ENCODE results near the gene TCAF1.
A peak's percentile ranks its signal among the peaks of the same experiment; 100 is the strongest.

The TCAF1 gene

DNA sequence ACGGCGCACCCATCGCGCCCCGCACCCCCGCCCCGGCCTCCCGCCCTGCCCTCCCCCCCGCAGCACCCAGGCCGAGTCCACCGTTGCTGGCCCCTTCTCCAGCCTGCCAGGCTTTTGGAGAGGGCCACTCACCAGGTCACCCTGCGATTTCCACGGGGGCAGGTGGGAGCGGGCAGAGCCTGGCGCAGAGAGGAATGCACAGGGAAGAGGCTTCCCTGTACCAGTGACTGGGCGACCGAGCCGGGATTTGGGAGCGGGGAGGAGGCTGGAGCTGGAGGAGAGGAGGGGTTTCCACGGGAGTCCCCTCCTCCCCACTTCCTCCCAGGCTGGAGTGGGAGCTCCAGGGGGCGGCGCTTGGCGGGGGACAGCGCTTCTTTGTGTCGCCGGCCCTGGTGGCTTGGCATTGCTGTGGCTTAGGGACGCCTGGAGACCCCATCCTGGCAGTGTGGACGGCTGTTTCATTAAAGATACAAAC is 19.3 kb downstream of the TCAF1 start:
- Histone ChIP-seq H3K36me3 (replicated peaks in 1 of 2; ENCODE audit: control insufficient read depth in 2 of 2, insufficient read depth in 2 of 2, low read length in 2 of 2) (peaks cover 2 to 19% of the 10 kb centered on the region in 2 donors), H4K8ac (ENCODE audit: low read depth, low read length) (no peak overlapping the region), H2BK120ac (ENCODE audit: low read depth, low read length) (peak overlapping the region; percentile 17), H3K27me3 (ENCODE audit: control insufficient read depth in 3 of 3, insufficient read depth in 3 of 3, low read depth in 1 of 3, low read length in 3 of 3) (no peaks in the 10 kb centered on the region), H3K4me1 (ENCODE audit: control insufficient read depth in 2 of 2, insufficient read depth in 1 of 2, low read depth in 1 of 2, low read length in 2 of 2) (peaks cover 0 to 6% of the 10 kb centered on the region in 2 donors), H3K79me1 (ENCODE audit: low read depth, low read length) (peaks cover 3% of the 10 kb centered on the region), H3K9ac (ENCODE audit: low read depth, low read length, poor library complexity) (peak overlapping the region; percentile 94), H3K4me3 (ENCODE audit: low read length in 2 of 2) (peak overlapping the region; percentile 64 to 86), H3K4ac (ENCODE audit: low read length) (peak overlapping the region; percentile 59), H3K4me2 (ENCODE audit: insufficient read depth, low read length, poor library complexity, severe bottlenecking) (peak overlapping the region; percentile 71), H4K91ac (ENCODE audit: low read depth, low read length, poor library complexity) (no peak overlapping the region), H2BK15ac (ENCODE audit: low read length) (peak overlapping the region; percentile 72), H2BK5ac (ENCODE audit: low read length) (peak overlapping the region; percentile 68), H3K18ac (ENCODE audit: low read length) (peak overlapping the region; percentile 96), H3K27ac (replicated peaks; ENCODE audit: low read length) (peak overlapping the region; percentile 83), H3K23ac (ENCODE audit: low read depth, low read length, poor library complexity) (peak overlapping the region; percentile 76), H3K14ac (ENCODE audit: low read length) (no peak overlapping the region), H2AK5ac (ENCODE audit: low read depth, low read length) (peak overlapping the region; percentile 68), H3K9me3 (replicated peaks in 1 of 2; ENCODE audit: control insufficient read depth in 2 of 2, insufficient read depth in 1 of 2, low read depth in 1 of 2, low read length in 2 of 2) (peaks cover 0 to 10% of the 10 kb centered on the region in 2 donors), H2BK12ac (ENCODE audit: low read length) (no peak overlapping the region), H2AFZ (ENCODE audit: low read length) (peak overlapping the region; percentile 73)
- no CpG with 5 or more reads among the region's 28 CpGs for WGBS, 2 donors (ENCODE audit: extremely low coverage in 2 of 2, insufficient read length in 2 of 2, insufficient replicate concordance in 1 of 2)
- DNase-seq (ENCODE audit: low spot score): peak; percentile 75

DNA sequence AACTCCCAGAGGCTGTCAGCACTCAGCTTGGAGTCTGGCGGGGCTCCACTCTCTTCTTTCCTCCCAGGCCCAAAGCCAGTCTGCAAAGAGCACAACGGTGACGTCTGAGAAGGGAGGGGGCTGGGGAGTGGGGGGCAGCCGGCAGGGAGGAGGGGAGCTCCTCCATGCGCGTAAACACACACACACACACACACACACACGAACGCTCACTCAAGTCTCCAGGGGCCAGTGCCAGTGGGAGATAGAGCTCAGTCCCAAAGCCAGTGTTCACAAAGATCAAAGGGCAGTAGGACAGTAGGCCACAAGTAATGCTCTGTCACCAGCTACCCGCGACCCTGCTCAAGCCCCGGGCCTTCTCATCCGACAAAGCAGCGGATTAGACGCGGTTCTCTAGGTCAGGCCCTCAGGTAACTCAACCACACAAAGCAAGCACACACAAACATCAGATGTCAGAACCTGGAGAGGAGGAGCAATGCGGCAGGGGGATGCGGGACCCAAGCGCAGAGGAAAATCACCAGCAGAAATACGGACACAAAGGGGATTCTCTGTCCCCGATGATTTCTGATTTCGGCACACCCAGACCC is 19.9 kb downstream of the TCAF1 start:
- Histone ChIP-seq H3K18ac (ENCODE audit: low read length) (peak overlapping the region; percentile 96), H3K79me1 (ENCODE audit: low read depth, low read length) (peaks cover 3% of the 10 kb centered on the region), H3K14ac (ENCODE audit: low read length) (no peak overlapping the region), H3K9ac (ENCODE audit: low read depth, low read length, poor library complexity) (peak overlapping the region; percentile 88), H2AK5ac (ENCODE audit: low read depth, low read length) (peak overlapping the region; percentile 68), H3K23ac (ENCODE audit: low read depth, low read length, poor library complexity) (peak overlapping the region; percentile 34), H3K27me3 (ENCODE audit: control insufficient read depth in 3 of 3, insufficient read depth in 3 of 3, low read depth in 1 of 3, low read length in 3 of 3) (no peaks in the 10 kb centered on the region), H2AFZ (ENCODE audit: low read length) (peak overlapping the region; percentile 73), H3K36me3 (replicated peaks in 1 of 2; ENCODE audit: control insufficient read depth in 2 of 2, insufficient read depth in 2 of 2, low read length in 2 of 2) (peaks cover 4 to 21% of the 10 kb centered on the region in 2 donors), H3K27ac (replicated peaks; ENCODE audit: low read length) (peak overlapping the region; percentile 83), H3K4me2 (ENCODE audit: insufficient read depth, low read length, poor library complexity, severe bottlenecking) (peak overlapping the region; percentile 71), H2BK120ac (ENCODE audit: low read depth, low read length) (peak overlapping the region; percentile 17), H2BK5ac (ENCODE audit: low read length) (peak overlapping the region; percentile 68), H4K91ac (ENCODE audit: low read depth, low read length, poor library complexity) (peak overlapping the region; percentile 75), H4K8ac (ENCODE audit: low read depth, low read length) (no peak overlapping the region), H2BK15ac (ENCODE audit: low read length) (peak overlapping the region; percentile 72), H2BK12ac (ENCODE audit: low read length) (no peak overlapping the region), H3K9me3 (replicated peaks in 1 of 2; ENCODE audit: control insufficient read depth in 2 of 2, insufficient read depth in 1 of 2, low read depth in 1 of 2, low read length in 2 of 2) (peaks cover 0 to 6% of the 10 kb centered on the region in 2 donors), H3K4me1 (ENCODE audit: control insufficient read depth in 2 of 2, insufficient read depth in 1 of 2, low read depth in 1 of 2, low read length in 2 of 2) (peaks cover 0 to 6% of the 10 kb centered on the region in 2 donors), H3K4ac (ENCODE audit: low read length) (no peak overlapping the region), H3K4me3 (ENCODE audit: low read length in 2 of 2) (peak overlapping the region; percentile 64 to 86)
- WGBS, 2 donors (ENCODE audit: extremely low coverage in 2 of 2, insufficient read length in 2 of 2, insufficient replicate concordance in 1 of 2): no CpG with 5 or more reads among the region's 21 CpGs
- peak; percentile 79 for DNase-seq (ENCODE audit: low spot score)

DNA sequence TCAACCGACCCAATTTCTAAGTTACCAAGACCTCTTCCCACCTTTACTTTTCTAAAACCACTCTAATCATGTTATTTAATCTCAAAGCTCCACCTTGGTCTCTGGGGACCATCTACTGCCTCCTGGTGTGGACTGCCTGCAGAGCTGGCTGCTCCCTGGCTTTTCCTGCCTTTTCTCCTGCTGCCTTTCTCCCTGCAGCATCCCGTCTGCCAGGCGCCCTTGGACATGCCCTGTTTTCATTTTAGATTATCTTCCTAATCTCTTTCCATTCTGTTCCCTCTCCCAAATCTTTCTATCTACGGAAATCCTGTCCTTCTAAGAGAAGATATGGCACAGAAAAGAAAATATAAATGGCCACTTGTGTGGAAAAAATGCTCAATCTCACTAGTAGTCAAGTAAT is 23.1 kb downstream of the TCAF1 start:
- H3K23ac ChIP-seq (ENCODE audit: low read depth, low read length, poor library complexity): no peak overlapping the region
- H2BK15ac ChIP-seq (ENCODE audit: low read length): no peak overlapping the region
- H2BK120ac ChIP-seq (ENCODE audit: low read depth, low read length): no peak overlapping the region
- no peaks in the 10 kb centered on the region for H3K27me3 ChIP-seq (ENCODE audit: control insufficient read depth in 3 of 3, insufficient read depth in 3 of 3, low read depth in 1 of 3, low read length in 3 of 3)
- no peak overlapping the region for H3K27ac ChIP-seq (replicated peaks; ENCODE audit: low read length)
- H3K36me3 ChIP-seq (replicated peaks in 1 of 2; ENCODE audit: control insufficient read depth in 2 of 2, insufficient read depth in 2 of 2, low read length in 2 of 2): peaks cover 13 to 43% of the 10 kb centered on the region in 2 donors
- no peak overlapping the region for H2BK12ac ChIP-seq (ENCODE audit: low read length)
- H3K79me1 ChIP-seq (ENCODE audit: low read depth, low read length): peaks cover 10% of the 10 kb centered on the region
- peaks cover 0 to 6% of the 10 kb centered on the region in 2 donors for H3K4me1 ChIP-seq (ENCODE audit: control insufficient read depth in 2 of 2, insufficient read depth in 1 of 2, low read depth in 1 of 2, low read length in 2 of 2)
- no peak overlapping the region for H3K4me3 ChIP-seq (ENCODE audit: low read length in 2 of 2)
- DNase-seq (ENCODE audit: low spot score): no peak
- H3K9ac ChIP-seq (ENCODE audit: low read depth, low read length, poor library complexity): no peak overlapping the region
- H4K8ac ChIP-seq (ENCODE audit: low read depth, low read length): no peak overlapping the region
- no peak overlapping the region for H3K4ac ChIP-seq (ENCODE audit: low read length)
- no peak overlapping the region for H2BK5ac ChIP-seq (ENCODE audit: low read length)
- H3K14ac ChIP-seq (ENCODE audit: low read length): no peak overlapping the region
- H2AFZ ChIP-seq (ENCODE audit: low read length): no peak overlapping the region
- H3K9me3 ChIP-seq (replicated peaks in 1 of 2; ENCODE audit: control insufficient read depth in 2 of 2, insufficient read depth in 1 of 2, low read depth in 1 of 2, low read length in 2 of 2): peaks cover 0 to 3% of the 10 kb centered on the region in 2 donors
- no peak overlapping the region for H3K18ac ChIP-seq (ENCODE audit: low read length)
- no peak overlapping the region for H3K4me2 ChIP-seq (ENCODE audit: insufficient read depth, low read length, poor library complexity, severe bottlenecking)
- no peak overlapping the region for H2AK5ac ChIP-seq (ENCODE audit: low read depth, low read length)
- WGBS, 2 donors (ENCODE audit: extremely low coverage in 2 of 2, insufficient read length in 2 of 2, insufficient replicate concordance in 1 of 2): no CpG with 5 or more reads among the region's 4 CpGs
- H4K91ac ChIP-seq (ENCODE audit: low read depth, low read length, poor library complexity): no peak overlapping the region

DNA sequence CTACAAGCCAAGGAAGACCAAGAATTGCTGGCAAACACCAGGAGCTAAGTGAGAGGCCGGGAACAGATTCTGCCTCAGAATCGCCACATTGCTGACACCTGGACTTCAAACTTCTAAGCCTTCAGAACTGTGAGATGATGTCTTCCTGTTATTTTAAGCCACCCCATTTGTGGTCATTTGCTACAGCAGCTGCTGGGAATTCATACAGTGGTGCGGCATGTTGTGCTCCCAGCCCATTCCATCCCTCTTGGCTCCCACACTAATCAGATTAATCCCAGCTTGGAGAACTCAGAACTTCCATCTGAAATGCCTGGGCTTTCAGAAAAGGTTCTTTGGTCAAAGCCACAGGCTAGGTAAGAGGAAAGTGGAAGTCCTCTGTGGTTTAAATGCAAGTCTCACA is 24.9 kb downstream of the TCAF1 start:
- no CpG with 5 or more reads among the region's 3 CpGs for WGBS, 2 donors (ENCODE audit: extremely low coverage in 2 of 2, insufficient read length in 2 of 2, insufficient replicate concordance in 1 of 2)
- H3K14ac ChIP-seq (ENCODE audit: low read length): no peak overlapping the region
- no peak overlapping the region for H3K18ac ChIP-seq (ENCODE audit: low read length)
- H3K79me1 ChIP-seq (ENCODE audit: low read depth, low read length): peaks cover 10% of the 10 kb centered on the region
- no peak overlapping the region for H3K9ac ChIP-seq (ENCODE audit: low read depth, low read length, poor library complexity)
- no peak overlapping the region for H2BK15ac ChIP-seq (ENCODE audit: low read length)
- no peak overlapping the region for H2BK12ac ChIP-seq (ENCODE audit: low read length)
- H3K23ac ChIP-seq (ENCODE audit: low read depth, low read length, poor library complexity): no peak overlapping the region
- no peak overlapping the region for H4K8ac ChIP-seq (ENCODE audit: low read depth, low read length)
- H2AK5ac ChIP-seq (ENCODE audit: low read depth, low read length): no peak overlapping the region
- H4K91ac ChIP-seq (ENCODE audit: low read depth, low read length, poor library complexity): no peak overlapping the region
- H3K4ac ChIP-seq (ENCODE audit: low read length): no peak overlapping the region
- no peaks in the 10 kb centered on the region for H3K27me3 ChIP-seq (ENCODE audit: control insufficient read depth in 3 of 3, insufficient read depth in 3 of 3, low read depth in 1 of 3, low read length in 3 of 3)
- H3K27ac ChIP-seq (replicated peaks; ENCODE audit: low read length): no peak overlapping the region
- no peak overlapping the region for H3K4me3 ChIP-seq (ENCODE audit: low read length in 2 of 2)
- DNase-seq (ENCODE audit: low spot score): no peak
- no peak overlapping the region for H2BK5ac ChIP-seq (ENCODE audit: low read length)
- H3K36me3 ChIP-seq (replicated peaks in 1 of 2; ENCODE audit: control insufficient read depth in 2 of 2, insufficient read depth in 2 of 2, low read length in 2 of 2): peaks cover 13 to 40% of the 10 kb centered on the region in 2 donors
- H2BK120ac ChIP-seq (ENCODE audit: low read depth, low read length): no peak overlapping the region
- peaks cover 0 to 3% of the 10 kb centered on the region in 2 donors for H3K9me3 ChIP-seq (replicated peaks in 1 of 2; ENCODE audit: control insufficient read depth in 2 of 2, insufficient read depth in 1 of 2, low read depth in 1 of 2, low read length in 2 of 2)
- peaks cover 0 to 6% of the 10 kb centered on the region in 2 donors for H3K4me1 ChIP-seq (ENCODE audit: control insufficient read depth in 2 of 2, insufficient read depth in 1 of 2, low read depth in 1 of 2, low read length in 2 of 2)
- H3K4me2 ChIP-seq (ENCODE audit: insufficient read depth, low read length, poor library complexity, severe bottlenecking): no peak overlapping the region
- H2AFZ ChIP-seq (ENCODE audit: low read length): no peak overlapping the region

All from neuronal stem cell (in vitro differentiated cells).